HFF-Myc (cell line): ENCODE data around the gene OR10J1.

Experiments used
- DNase-seq: peaks from one replicate; pipeline ENCODE4 v3.0.0-alpha.2; 2011; ENCODE audit warnings: low read depth; ENCODE audit errors: extremely low read depth
- H3K4me3 ChIP-seq: replicated peaks from 2 replicates; pipeline ENCODE4 v1.5.1; 2011; ENCODE audit warnings: low read depth, mild to moderate bottlenecking, control low read depth, low read length
- TF ChIP-seq, protein P1 (sequence below): IDR thresholded peaks from 2 replicates; pipeline ENCODE4 v1.5.1; 2012; ENCODE audit warnings: mild to moderate bottlenecking, low read depth, low read length, control low read depth; ENCODE audit errors: missing control alignments

OR10J1 gene

DNA sequence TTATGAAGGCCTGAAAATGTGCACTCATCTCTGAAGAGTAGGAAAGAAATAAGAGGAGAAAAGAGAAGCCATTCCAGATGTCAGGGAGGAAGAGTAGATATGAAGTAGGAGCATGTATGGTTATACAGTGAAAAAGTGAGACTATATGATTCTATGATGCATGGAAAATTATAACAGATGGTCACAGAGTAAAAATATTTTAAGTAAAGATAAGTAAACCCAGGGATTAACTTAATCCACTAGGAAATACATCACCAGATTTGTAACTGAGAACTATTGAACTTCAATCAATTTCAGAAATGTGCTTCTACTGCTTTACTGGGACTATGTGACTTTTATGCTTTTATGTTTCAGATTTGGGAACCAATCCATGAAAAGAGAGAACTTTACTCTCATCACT is at the start of gene OR10J1:
Gene OR10J1 (plus strand): TSS at position 301 of the 400 bp plus-strand sequence. CDS start 70 bp downstream, at position 371.
- DNase-seq: no peak
- H3K4me3 ChIP-seq: no peak within 1 kb of the TSS
- TF ChIP-seq, protein P1, sequence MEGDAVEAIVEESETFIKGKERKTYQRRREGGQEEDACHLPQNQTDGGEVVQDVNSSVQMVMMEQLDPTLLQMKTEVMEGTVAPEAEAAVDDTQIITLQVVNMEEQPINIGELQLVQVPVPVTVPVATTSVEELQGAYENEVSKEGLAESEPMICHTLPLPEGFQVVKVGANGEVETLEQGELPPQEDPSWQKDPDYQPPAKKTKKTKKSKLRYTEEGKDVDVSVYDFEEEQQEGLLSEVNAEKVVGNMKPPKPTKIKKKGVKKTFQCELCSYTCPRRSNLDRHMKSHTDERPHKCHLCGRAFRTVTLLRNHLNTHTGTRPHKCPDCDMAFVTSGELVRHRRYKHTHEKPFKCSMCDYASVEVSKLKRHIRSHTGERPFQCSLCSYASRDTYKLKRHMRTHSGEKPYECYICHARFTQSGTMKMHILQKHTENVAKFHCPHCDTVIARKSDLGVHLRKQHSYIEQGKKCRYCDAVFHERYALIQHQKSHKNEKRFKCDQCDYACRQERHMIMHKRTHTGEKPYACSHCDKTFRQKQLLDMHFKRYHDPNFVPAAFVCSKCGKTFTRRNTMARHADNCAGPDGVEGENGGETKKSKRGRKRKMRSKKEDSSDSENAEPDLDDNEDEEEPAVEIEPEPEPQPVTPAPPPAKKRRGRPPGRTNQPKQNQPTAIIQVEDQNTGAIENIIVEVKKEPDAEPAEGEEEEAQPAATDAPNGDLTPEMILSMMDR: no peak

- no peak overlapping the region for H3K4me3 ChIP-seq
- no peak for DNase-seq
- TF ChIP-seq, protein P1: no peak
Measured at GRCh38 chr1:159406821-159407220, 32.7 kb upstream of the OR10J1 start.

GRCh38 chr1:159408862-159409400 is 30.6 kb upstream of the OR10J1 start:
- no peak for DNase-seq
- H3K4me3 ChIP-seq: no peak overlapping the region
- TF ChIP-seq, protein P1: no peak

DNA sequence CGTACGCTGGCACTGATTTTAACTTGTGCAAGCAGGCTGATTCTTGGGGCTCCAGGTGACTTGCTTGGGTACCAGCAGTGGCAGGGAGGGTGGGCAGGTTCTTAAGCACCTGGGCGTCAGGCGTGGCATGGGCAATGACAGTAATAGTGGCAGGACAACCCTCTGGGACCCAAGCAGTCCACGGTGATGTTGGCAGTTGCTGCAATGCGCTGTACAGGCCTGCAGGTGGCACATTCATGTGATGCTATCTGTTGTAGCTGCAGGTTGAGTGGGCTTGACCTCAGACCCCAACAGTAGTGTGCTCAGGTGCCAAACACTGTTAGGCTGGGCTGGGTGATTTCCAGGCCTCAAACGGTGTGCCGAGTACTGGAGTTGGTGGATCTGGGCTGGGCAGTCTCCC is 17.7 kb upstream of the OR10J1 start:
- no peak overlapping the region for H3K4me3 ChIP-seq
- DNase-seq: no peak
- TF ChIP-seq, protein P1: no peak

- H3K4me3 ChIP-seq: no peak overlapping the region
- DNase-seq: no peak
- TF ChIP-seq, protein P1: no peak
Measured at GRCh38 chr1:159428536-159428935, 11.0 kb upstream of the OR10J1 start.

DNA sequence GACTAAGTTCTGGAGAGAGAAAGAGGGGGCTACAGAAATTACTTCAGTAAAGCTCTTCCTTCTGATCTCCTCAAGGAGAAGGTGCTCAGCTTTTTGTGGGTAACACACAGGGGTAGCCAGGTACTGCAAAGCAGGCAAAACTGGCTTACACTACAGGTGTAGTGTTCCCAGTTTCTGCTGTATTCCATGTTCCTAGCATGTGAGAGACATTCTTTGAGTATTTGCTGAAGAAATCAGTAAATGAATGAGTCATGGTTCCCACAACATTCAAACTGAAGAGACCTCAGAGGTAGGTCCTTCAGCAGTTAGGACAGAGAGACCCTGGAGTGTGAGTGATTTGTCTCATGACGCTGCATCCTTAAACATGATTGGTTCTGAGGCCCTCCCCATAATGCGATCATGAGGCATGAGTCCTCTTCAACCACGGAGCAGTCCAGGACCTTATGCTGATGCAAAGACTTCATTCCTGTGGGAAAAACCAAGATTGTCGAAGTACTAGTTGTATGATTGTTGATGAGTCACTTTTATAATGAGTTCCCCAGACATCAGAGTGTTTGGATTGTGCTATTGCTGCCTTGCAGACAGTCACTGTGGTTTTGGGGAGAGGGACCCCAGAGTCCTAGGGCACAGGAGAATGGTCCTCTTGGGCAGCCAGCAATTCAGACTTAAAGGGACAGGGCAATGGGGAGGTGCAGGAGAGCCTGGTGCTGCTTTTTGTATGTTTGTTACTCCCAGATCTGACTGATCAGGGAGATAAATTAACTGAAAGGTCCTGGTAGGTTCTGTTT is 10.3 kb upstream of the OR10J1 start:
- TF ChIP-seq, protein P1: no peak
- no peak overlapping the region for H3K4me3 ChIP-seq
- DNase-seq: no peak
